Measurements from ENCODE around the gene MRM3.

Gene MRM3

GRCh38 chr17:823501-823902 is 41.3 kb downstream of the MRM3 start:
- no peaks in the 10 kb centered on the region for H3K9me3 ChIP-seq (ENCODE audit: insufficient read depth, low read length)
- H3K9ac ChIP-seq (ENCODE audit: low read length): no peak overlapping the region
- H3K4me3 ChIP-seq (ENCODE audit: insufficient read depth, low read length, poor library complexity, severe bottlenecking): no peak overlapping the region
- no peak overlapping the region for H3K4me2 ChIP-seq (ENCODE audit: low read depth, low read length, poor library complexity, severe bottlenecking)
- no peak overlapping the region for H2AFZ ChIP-seq (ENCODE audit: low read depth, low read length, severe bottlenecking)
- H3K79me2 ChIP-seq (ENCODE audit: insufficient read depth, low read length): no peaks in the 10 kb centered on the region
- no peak overlapping the region for H3K27ac ChIP-seq (ENCODE audit: low read depth, low read length)
- TF ChIP-seq, protein P1, sequence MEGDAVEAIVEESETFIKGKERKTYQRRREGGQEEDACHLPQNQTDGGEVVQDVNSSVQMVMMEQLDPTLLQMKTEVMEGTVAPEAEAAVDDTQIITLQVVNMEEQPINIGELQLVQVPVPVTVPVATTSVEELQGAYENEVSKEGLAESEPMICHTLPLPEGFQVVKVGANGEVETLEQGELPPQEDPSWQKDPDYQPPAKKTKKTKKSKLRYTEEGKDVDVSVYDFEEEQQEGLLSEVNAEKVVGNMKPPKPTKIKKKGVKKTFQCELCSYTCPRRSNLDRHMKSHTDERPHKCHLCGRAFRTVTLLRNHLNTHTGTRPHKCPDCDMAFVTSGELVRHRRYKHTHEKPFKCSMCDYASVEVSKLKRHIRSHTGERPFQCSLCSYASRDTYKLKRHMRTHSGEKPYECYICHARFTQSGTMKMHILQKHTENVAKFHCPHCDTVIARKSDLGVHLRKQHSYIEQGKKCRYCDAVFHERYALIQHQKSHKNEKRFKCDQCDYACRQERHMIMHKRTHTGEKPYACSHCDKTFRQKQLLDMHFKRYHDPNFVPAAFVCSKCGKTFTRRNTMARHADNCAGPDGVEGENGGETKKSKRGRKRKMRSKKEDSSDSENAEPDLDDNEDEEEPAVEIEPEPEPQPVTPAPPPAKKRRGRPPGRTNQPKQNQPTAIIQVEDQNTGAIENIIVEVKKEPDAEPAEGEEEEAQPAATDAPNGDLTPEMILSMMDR (IDR thresholded peaks at IDR 0.05; ENCODE audit: insufficient read depth, low read length, poor library complexity, severe bottlenecking): no peak
- no peak for TF ChIP-seq EZH2phosphoT487 (conservative IDR thresholded peaks at IDR 0.05; ENCODE audit: low read length)
- H4K20me1 ChIP-seq (ENCODE audit: low read depth, low read length): no peaks in the 10 kb centered on the region
- no peaks in the 10 kb centered on the region for H3K9me2 ChIP-seq (replicated peaks; ENCODE audit: insufficient read depth, low read length)
- H3K36me3 ChIP-seq (ENCODE audit: low read length): no peaks in the 10 kb centered on the region
- H3K27me3 ChIP-seq (ENCODE audit: low read length): no peaks in the 10 kb centered on the region; the same call in 1 of the 2 replicates
- H3F3A ChIP-seq (ENCODE audit: insufficient read depth): no peaks in the 10 kb centered on the region

GRCh38 chr17:824378-824777 is 42.2 kb downstream of the MRM3 start:
- Histone ChIP-seq H3K4me2 (ENCODE audit: low read depth, low read length, poor library complexity, severe bottlenecking) (no peak overlapping the region), H3K9me2 (replicated peaks; ENCODE audit: insufficient read depth, low read length) (no peaks in the 10 kb centered on the region), H3K27ac (ENCODE audit: low read depth, low read length) (no peak overlapping the region), H3K36me3 (ENCODE audit: low read length) (no peaks in the 10 kb centered on the region), H3K27me3 (ENCODE audit: low read length) (no peaks in the 10 kb centered on the region; the same call in 1 of the 2 replicates), H2AFZ (ENCODE audit: low read depth, low read length, severe bottlenecking) (no peak overlapping the region), H3K9ac (ENCODE audit: low read length) (no peak overlapping the region), H3K9me3 (ENCODE audit: insufficient read depth, low read length) (no peaks in the 10 kb centered on the region), H4K20me1 (ENCODE audit: low read depth, low read length) (no peaks in the 10 kb centered on the region), H3F3A (ENCODE audit: insufficient read depth) (no peaks in the 10 kb centered on the region), H3K4me3 (ENCODE audit: insufficient read depth, low read length, poor library complexity, severe bottlenecking) (no peak overlapping the region), H3K79me2 (ENCODE audit: insufficient read depth, low read length) (no peaks in the 10 kb centered on the region)
- TF ChIP-seq, protein P1 (IDR thresholded peaks at IDR 0.05; ENCODE audit: insufficient read depth, low read length, poor library complexity, severe bottlenecking): no peak
- TF ChIP-seq EZH2phosphoT487 (conservative IDR thresholded peaks at IDR 0.05; ENCODE audit: low read length): no peak

DNA sequence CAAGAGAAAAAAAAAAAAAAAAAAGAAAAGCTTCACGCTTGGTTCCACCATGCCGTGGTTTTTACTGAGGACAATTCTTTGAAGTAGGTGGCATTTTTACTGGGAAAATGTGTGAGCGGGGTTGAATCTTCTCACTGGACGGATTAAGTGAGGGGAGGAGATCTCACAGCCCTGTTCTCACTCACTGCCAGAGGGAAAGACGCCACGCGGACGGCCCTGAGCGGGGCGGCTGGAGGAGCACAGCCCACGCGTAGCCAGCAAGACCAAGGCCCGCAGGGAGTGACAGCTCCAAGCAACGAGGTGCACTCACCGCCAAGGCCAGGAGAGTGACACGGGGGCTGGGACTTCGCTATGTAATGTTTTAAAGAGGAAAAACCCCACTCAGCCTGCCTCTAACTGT is 43.1 kb downstream of the MRM3 start:
- Histone ChIP-seq H3F3A (ENCODE audit: insufficient read depth) (no peaks in the 10 kb centered on the region), H3K9me3 (ENCODE audit: insufficient read depth, low read length) (no peaks in the 10 kb centered on the region), H3K27me3 (ENCODE audit: low read length) (no peaks in the 10 kb centered on the region; the same call in 1 of the 2 replicates), H3K36me3 (ENCODE audit: low read length) (no peaks in the 10 kb centered on the region), H4K20me1 (ENCODE audit: low read depth, low read length) (no peaks in the 10 kb centered on the region), H3K9ac (ENCODE audit: low read length) (no peak overlapping the region), H3K9me2 (replicated peaks; ENCODE audit: insufficient read depth, low read length) (no peaks in the 10 kb centered on the region), H3K4me2 (ENCODE audit: low read depth, low read length, poor library complexity, severe bottlenecking) (no peak overlapping the region), H3K79me2 (ENCODE audit: insufficient read depth, low read length) (no peaks in the 10 kb centered on the region), H2AFZ (ENCODE audit: low read depth, low read length, severe bottlenecking) (no peak overlapping the region), H3K4me3 (ENCODE audit: insufficient read depth, low read length, poor library complexity, severe bottlenecking) (no peak overlapping the region), H3K27ac (ENCODE audit: low read depth, low read length) (no peak overlapping the region)
- TF ChIP-seq, protein P1 (IDR thresholded peaks at IDR 0.05; ENCODE audit: insufficient read depth, low read length, poor library complexity, severe bottlenecking): no peak
- no peak for TF ChIP-seq EZH2phosphoT487 (conservative IDR thresholded peaks at IDR 0.05; ENCODE audit: low read length)

Measured in SU-DHL-6 (cell line).